SK-N-SH (cell line): ENCODE measurements around the gene DNAJC9. TPM values are rescaled to one million over a fixed set of nuclear protein-coding genes. Genes with fewer than 3 reads are reported as not detected.
A peak's percentile ranks its signal among the peaks of the same experiment; 100 is the strongest.

Source experiments
- CTCF ChIA-PET: fragments of 300-600, 350-600 bp; formaldehyde crosslinking; extraction: SDS; loops from one replicate; lab custom pipeline; 2021; lab: Yijun Ruan, JAX
- POLR2A ChIA-PET: fragments of 350-600 bp; sonication (Branson Sonifier 250); formaldehyde crosslinking; extraction: SDS; loops from one replicate; lab custom pipeline; 2020; ENCODE audit warnings: antibody characterized with exemption, inconsistent platforms; lab: Yijun Ruan, JAX
- DNase-seq: peaks from one replicate; pipeline ENCODE4 v3.0.0; 2012
- H2AFZ ChIP-seq: fragments of 200-600 bp; sonication (generic); 2 replicates; pipeline ENCODE4 v1.8.1; 2016; ENCODE audit warnings: antibody characterized with exemption, mild to moderate bottlenecking, low read depth
- H3F3A ChIP-seq: fragments of 200-600 bp; sonication (generic); replicated peaks from 2 replicates; pipeline ENCODE3; 2016; ENCODE audit warnings: antibody characterized with exemption, mild to moderate bottlenecking; ENCODE audit not compliant: insufficient read depth
- H3K27ac ChIP-seq, 2 experiments: fragments of 200-500 bp in 1 of 2; fragments of 200-600 bp in 1 of 2; sonication (Bioruptor generic) in 1 of 2; sonication (generic), shearing (Covaris generic) in 1 of 2; 2 replicates each; pipeline versions ENCODE4 v1.5.1 to v1.6.1; 2014 to 2016; ENCODE audit warnings: low read depth in 2 of 2, inconsistent platforms in 1 of 2, low read length in 1 of 2, mild to moderate bottlenecking in 1 of 2, mixed read lengths in 1 of 2
- H3K27me3 ChIP-seq: fragments of 200-600 bp; sonication (generic), shearing (Covaris generic); 2 replicates; pipeline ENCODE4 v1.6.1; 2016; ENCODE audit warnings: mixed run types; ENCODE audit not compliant: insufficient read depth
- H3K36me3 ChIP-seq, 2 experiments: fragments of 200-500 bp in 1 of 2; fragments of 200-600 bp in 1 of 2; sonication (Bioruptor generic) in 1 of 2; sonication (generic) in 1 of 2; replicated peaks in 1 of 2; 2 replicates each; pipeline versions ENCODE3 to v1.5.1; 2014 to 2016; ENCODE audit warnings: low read length in 1 of 2, mild to moderate bottlenecking in 1 of 2; ENCODE audit not compliant: insufficient read depth in 2 of 2, control insufficient read depth in 1 of 2
- H3K4me1 ChIP-seq, 2 experiments: fragments of 200-500 bp in 1 of 2; fragments of 200-600 bp in 1 of 2; sonication (Bioruptor generic) in 1 of 2; sonication (generic), shearing (Covaris generic) in 1 of 2; 2 replicates each; pipeline versions ENCODE4 v1.5.1 to v1.6.1; 2014 to 2016; ENCODE audit warnings: low read depth in 1 of 2, low read length in 1 of 2, mixed run types in 1 of 2; ENCODE audit not compliant: insufficient read depth in 2 of 2, control insufficient read depth in 1 of 2
- H3K4me2 ChIP-seq: fragments of 200-600 bp; sonication (generic), shearing (Covaris generic); 2 replicates; pipeline ENCODE4 v1.6.1; 2017; ENCODE audit warnings: mixed run types
- H3K4me3 ChIP-seq, 2 experiments: fragments of 200-500 bp in 1 of 2; fragments of 200-600 bp in 1 of 2; sonication (Bioruptor generic) in 1 of 2; sonication (generic), shearing (Covaris generic) in 1 of 2; 2 replicates each; pipeline versions ENCODE4 v1.5.1 to v1.8.1; 2014 to 2016; ENCODE audit warnings: low read depth in 2 of 2, inconsistent platforms in 1 of 2, low read length in 1 of 2, mild to moderate bottlenecking in 1 of 2, mixed read lengths in 1 of 2, moderate library complexity in 1 of 2
- H3K79me2 ChIP-seq: fragments of 200-600 bp; sonication (generic); 2 replicates; pipeline ENCODE4 v1.8.1; 2017; ENCODE audit warnings: mild to moderate bottlenecking; ENCODE audit not compliant: insufficient read depth
- H3K9ac ChIP-seq: fragments of 200-600 bp; sonication (generic); 2 replicates; pipeline ENCODE4 v1.6.1; 2017; ENCODE audit warnings: mixed run types
- H3K9me2 ChIP-seq: fragments of 200-600 bp; sonication (generic); 2 replicates; pipeline ENCODE4 v1.6.1; 2017; ENCODE audit warnings: mixed run types
- H3K9me3 ChIP-seq: fragments of 200-600 bp; sonication (generic); 2 replicates; pipeline ENCODE4 v1.6.1; 2017; ENCODE audit warnings: mixed run types, mild to moderate bottlenecking, moderate library complexity
- H4K20me1 ChIP-seq: fragments of 200-600 bp; sonication (generic); 2 replicates; pipeline ENCODE4 v1.6.1; 2017; ENCODE audit warnings: mild to moderate bottlenecking, mixed run types; ENCODE audit not compliant: insufficient read depth
- CHD2 ChIP-seq: fragments of 150-350 bp; IDR thresholded peaks from 2 replicates; pipeline ENCODE4 v1.6.1; 2018; ENCODE audit warnings: low read length; ENCODE audit not compliant: partially characterized antibody
- EZH2phosphoT487 ChIP-seq: fragments of 200-600 bp; sonication (generic); IDR thresholded peaks from 2 replicates; pipeline ENCODE4 v1.6.1; 2017; ENCODE audit warnings: low read depth, mixed run types, mild to moderate bottlenecking, antibody characterized with exemption, moderate library complexity, borderline replicate concordance
- FOSL2 ChIP-seq: IDR thresholded peaks from 2 replicates; pipeline ENCODE4 v1.4.0; 2012; ENCODE audit warnings: low read depth, mild to moderate bottlenecking, moderate library complexity, borderline replicate concordance
- GABPA ChIP-seq: IDR thresholded peaks from 2 replicates; pipeline ENCODE4 v1.4.0; 2012; ENCODE audit warnings: low read depth, mild to moderate bottlenecking
- IRF3 ChIP-seq: fragments of 150-350 bp; IDR thresholded peaks from 2 replicates; pipeline ENCODE4 v1.6.1; 2016; ENCODE audit warnings: mild to moderate bottlenecking, low read depth, low read length
- JUND ChIP-seq: IDR thresholded peaks from 2 replicates; pipeline ENCODE4 v1.4.0; 2012
- MEF2A ChIP-seq: IDR thresholded peaks from 2 replicates; pipeline ENCODE4 v1.4.0; 2012; ENCODE audit warnings: low read depth, borderline replicate concordance
- MXI1 ChIP-seq: IDR thresholded peaks from 2 replicates; pipeline ENCODE4 v1.6.1; 2012; ENCODE audit warnings: mild to moderate bottlenecking, low read depth, low read length, improper control_type of control experiment
- PBX3 ChIP-seq: IDR thresholded peaks from 2 replicates; pipeline ENCODE4; 2012
- POLR2AphosphoS5 ChIP-seq: IDR thresholded peaks from 2 replicates; pipeline ENCODE4 v1.6.1; 2012; ENCODE audit warnings: low read depth, low read length
- RCOR1 ChIP-seq: fragments of 150-350 bp; IDR thresholded peaks from 2 replicates; pipeline ENCODE4 v1.6.1; 2017; ENCODE audit warnings: antibody characterized with exemption, low read length
- REST ChIP-seq: IDR thresholded peaks from 2 replicates; pipeline ENCODE4 v1.6.1; 2012; ENCODE audit warnings: mild to moderate bottlenecking, low read depth, low read length, moderate library complexity
- TAF1 ChIP-seq: IDR thresholded peaks from 2 replicates; pipeline ENCODE4 v1.6.1; 2012; ENCODE audit warnings: low read depth, mild to moderate bottlenecking, low read length, moderate library complexity, borderline replicate concordance
- TCF12 ChIP-seq: IDR thresholded peaks from 2 replicates; pipeline ENCODE4 v1.4.0; 2012
- USF1 ChIP-seq: IDR thresholded peaks from 2 replicates; pipeline ENCODE4 v1.4.0; 2012; ENCODE audit warnings: low read depth, borderline replicate concordance
- USF2 ChIP-seq: fragments of 150-350 bp; IDR thresholded peaks from 2 replicates; pipeline ENCODE4 v1.6.1; 2017; ENCODE audit warnings: antibody characterized with exemption, low read length, low read depth, borderline replicate concordance
- ZBTB33 ChIP-seq: IDR thresholded peaks from 2 replicates; pipeline ENCODE4 v1.4.0; 2012; ENCODE audit warnings: low read depth, borderline replicate concordance
- WGBS: methylation state at CpG from one replicate; pipeline ENCODE4 v1.1.6; 2017; ENCODE audit warnings: low lambda C conversion rate; 5-methylcytosine and 5-hydroxymethylcytosine counted together
- polyA plus RNA-seq, 3 experiments: library from polyadenylated mRNA; depleted of rRNA; stranded (reverse); fragments of >200 nt; gene quantifications; 2 replicates each; pipeline ENCODE4 v1.2.3, GENCODE V29; 2012

The DNAJC9 gene
- polyA plus RNA-seq, 1 of the 3 experiments (the other 2 are of a cell fraction) = 23.9 TPM

- no peak for TF ChIP-seq USF2
Observed at GRCh38 chr10:73262880-73263555, 16.0 kb upstream of the DNAJC9 start (continued).

GRCh38 chr10:73262105-73262730, 15.2 kb upstream of the DNAJC9 start:
- CTCF ChIA-PET = interaction anchor here (2.5 kb wide), 1 partner anchor 385 kb away, joined by 10 read pairs; no protein-coding TSS in a partner anchor
- TF ChIP-seq MXI1 (no peak), REST (no peak), JUND (peak; percentile 90), POLR2AphosphoS5 (peak; percentile 65; the same call in 1 of the 2 replicates), EZH2phosphoT487 (no peak), MEF2A (no peak), FOSL2 (peak; percentile 90), TCF12 (peak; percentile 75), PBX3 (peak; percentile 91), USF2 (no peak), USF1 (no peak), GABPA (no peak), TAF1 (peak; percentile 48; the same call in 1 of the 2 replicates), CHD2 (no peak), RCOR1 (no peak), IRF3 (no peak), ZBTB33 (no peak)

More at GRCh38 chr10:73262105-73262730, 15.2 kb upstream of the DNAJC9 start:
- 20% methylated on average over 4 of the region's 4 CpGs for WGBS
- no peaks in the 10 kb centered on the region for H3K36me3 ChIP-seq
- H2AFZ ChIP-seq = 0 out of 2 replicates have a peak overlapping the region, but pooled peaks have one; percentile 10
- H3K9me3 ChIP-seq = no peaks in the 10 kb centered on the region
- H3F3A ChIP-seq = peaks cover 16% of the 10 kb centered on the region
- H3K9me2 ChIP-seq = no peaks in the 10 kb centered on the region
- no peak overlapping the region for H3K4me3 ChIP-seq
- DNase-seq = no peak
- H3K27ac ChIP-seq = peak overlapping the region in 1 of 2 experiments; percentile 49; a peak in 2 of 4 replicates
- H3K27me3 ChIP-seq = no peaks in the 10 kb centered on the region
- POLR2A ChIA-PET = no interaction called here
- peaks cover 0 to 15% of the 10 kb centered on the region in 2 experiments; a peak in 2 of 4 replicates for H3K4me1 ChIP-seq
- H4K20me1 ChIP-seq = no peaks in the 10 kb centered on the region
- H3K79me2 ChIP-seq = no peaks in the 10 kb centered on the region
- no peak overlapping the region for H3K9ac ChIP-seq
- H3K4me2 ChIP-seq = peak overlapping the region; percentile 20; the same call in 1 of the 2 replicates
